Right lobe of liver (tissue), 6 donors: ENCODE data around the gene CCDC85C. TPM values are rescaled to one million over a fixed set of nuclear protein-coding genes. Genes with fewer than 3 reads are reported as not detected.

Experiments used
- ATAC-seq, 4 donors: fragments of 200-7000 bp; cut with Tn5 transposase; one replicate each; pipeline ENCODE4 v1.9.1; 2020; ENCODE audit warnings: mild to moderate bottlenecking in 4 of 4, moderate library complexity in 4 of 4
- DNase-seq, 3 donors: peaks; one replicate each; pipeline ENCODE4 v3.0.0-alpha.2; 2020
- H3K27ac ChIP-seq, 3 donors: fragments of 200-600 bp; one replicate each; pipeline ENCODE4 v1.8.0; 2022
- H3K27me3 ChIP-seq, 2 donors: fragments of 200-600 bp; one replicate each; pipeline ENCODE4 v1.8.0; 2022
- H3K36me3 ChIP-seq, 4 donors: fragments of 200-600 bp; sonication (generic) in 1 of 4; one replicate each; pipeline versions ENCODE4 v1.5.1 to v1.8.0; 2017 to 2022; ENCODE audit warnings: control low read depth in 1 of 4
- H3K4me1 ChIP-seq, 4 donors: fragments of 200-600 bp; sonication (generic) in 1 of 4; one replicate each; pipeline versions ENCODE4 v1.5.1 to v1.8.0; 2017 to 2022; ENCODE audit warnings: control low read depth in 1 of 4
- H3K4me3 ChIP-seq, 3 donors: fragments of 200-600 bp; one replicate each; pipeline ENCODE4 v1.8.0; 2022
- H3K9me3 ChIP-seq, 4 donors: fragments of 200-600 bp; sonication (generic) in 1 of 4; one replicate each; pipeline versions ENCODE4 v1.5.1 to v1.8.0; 2017 to 2022; ENCODE audit warnings: control low read depth in 1 of 4
- CTCF ChIP-seq, 4 donors: fragments of 200-600 bp in 3 of 4; fragments of 450-650 bp in 1 of 4; IDR thresholded peaks; one replicate each; pipeline versions ENCODE4 v1.5.1 to v1.8.0; 2016 to 2022; ENCODE audit warnings: antibody characterized with exemption in 4 of 4, mild to moderate bottlenecking in 2 of 4
- POLR2A ChIP-seq: fragments of 450-650 bp; IDR thresholded peaks from one replicate; pipeline ENCODE4 v1.6.1; 2017; ENCODE audit warnings: antibody characterized with exemption, mild to moderate bottlenecking
- WGBS: methylation state at CpG from one replicate; pipeline ENCODE4 v1.1.6; 2018; ENCODE audit warnings: low coverage, low lambda C conversion rate; ENCODE audit not compliant: insufficient coverage; ENCODE audit errors: missing lambda C conversion rate; 5-methylcytosine and 5-hydroxymethylcytosine counted together
- intact Hi-C, 2 donors: fragments of 100-400 bp; cut with DNase I; formaldehyde crosslinking; loops; one replicate each; pipeline versions ENCODE4 v1.11.2 to v1.14.1; 2022
- total RNA-seq, 6 experiments: library from RNA; depleted of rRNA in 2 of 6; stranded (reverse); fragments of >200 nt in 2 of 6; fragmentation: NEBNext Ultra II Directional in 3 of 6; extraction: Animal tissue kit (Norgen Biotek cat#: 25700) in 3 of 6; gene quantifications; one replicate each; pipeline versions ENCODE4 v1.1.0 to v1.2.4, GENCODE V29; 2016 to 2023
- donor health status: DM: no; HTN: yes; CAD: no.
- donor health status: DM: no; HTN: no; CAD: no.
- donor health status: DM: no; HTN: no; CAD: no.
- donor health status: DM: no; HTN: yes; CAD: no.
- donor health status: DM: no; HTN: yes; CAD: no.

The CCDC85C gene
- total RNA-seq, 6 experiments from 2014 or later: 13.6 to 32.8 (median 21.8) TPM

- Histone ChIP-seq H3K4me1 (no peaks in the 10 kb centered on the region), H3K4me3 (no peak overlapping the region), H3K36me3 (no peaks in the 10 kb centered on the region), H3K9me3 (no peaks in the 10 kb centered on the region), H3K27ac (no peak overlapping the region), H3K27me3 (no peaks in the 10 kb centered on the region)
- 92% methylated on average over 8 of the region's 9 CpGs for WGBS
- ATAC-seq: no peak
- no peak for DNase-seq
- intact Hi-C loops: no loop called here
- TF ChIP-seq CTCF (IDR thresholded peaks at IDR 0.05): no peak
- TF ChIP-seq POLR2A: no peak
These were observed 28.5 kb upstream of the CCDC85C start for GRCh38 chr14:99632410-99633035.

- intact Hi-C loops: no loop called here
These were observed 26.2 kb upstream of the CCDC85C start for GRCh38 chr14:99630202-99630601.

GRCh38 chr14:99628887-99629618 lies 25.0 kb upstream of the CCDC85C start:
- no peaks in the 10 kb centered on the region for H3K4me1 ChIP-seq
- H3K9me3 ChIP-seq: no peaks in the 10 kb centered on the region
- peak; percentile 95 to 100 (median 98) for TF ChIP-seq CTCF (IDR thresholded peaks at IDR 0.05)
- no peak for TF ChIP-seq POLR2A
- no peaks in the 10 kb centered on the region for H3K36me3 ChIP-seq
- peak; percentile 82 to 84 (median 83) for DNase-seq
- WGBS: 16% methylated on average over 6 of the region's 20 CpGs
- no peaks in the 10 kb centered on the region for H3K27me3 ChIP-seq
- intact Hi-C loops: loop anchor here (5.0 kb wide), 1 partner anchor 112 kb away; no protein-coding TSS in a partner anchor
- H3K4me3 ChIP-seq: no peak overlapping the region
- H3K27ac ChIP-seq: no peak overlapping the region
- ATAC-seq: peak; percentile 95 to 99 (median 98)

More at GRCh38 chr14:99630202-99630601, 26.2 kb upstream of the CCDC85C start:
- DNase-seq (no peak), ATAC-seq (no peak)
- H3K4me3 ChIP-seq: no peak overlapping the region
- WGBS: 68% methylated on average over 4 of the region's 8 CpGs
- no peak overlapping the region for H3K27ac ChIP-seq
- H3K9me3 ChIP-seq: no peaks in the 10 kb centered on the region
- H3K36me3 ChIP-seq: no peaks in the 10 kb centered on the region
- no peaks in the 10 kb centered on the region for H3K4me1 ChIP-seq
- no peaks in the 10 kb centered on the region for H3K27me3 ChIP-seq
- no peak for TF ChIP-seq CTCF (IDR thresholded peaks at IDR 0.05)

- ATAC-seq (no peak), DNase-seq (no peak)
- H3K4me3 ChIP-seq: no peak overlapping the region
- TF ChIP-seq CTCF (IDR thresholded peaks at IDR 0.05): no peak
- TF ChIP-seq POLR2A: no peak
- no peaks in the 10 kb centered on the region for H3K36me3 ChIP-seq
- intact Hi-C loops: loop anchor here (5.0 kb wide), 1 partner anchor 110 kb away; no protein-coding TSS in a partner anchor
- H3K27me3 ChIP-seq: no peaks in the 10 kb centered on the region
- no peak overlapping the region for H3K27ac ChIP-seq
- no peaks in the 10 kb centered on the region for H3K4me1 ChIP-seq
- WGBS: 57% methylated on average over 9 of the region's 13 CpGs
- no peaks in the 10 kb centered on the region for H3K9me3 ChIP-seq
These were observed 23.7 kb upstream of the CCDC85C start for GRCh38 chr14:99627510-99628381.
